ENCODE data around the gene CCDC175.

- no peak for TF ChIP-seq POLR2A (IDR thresholded peaks at IDR 0.05)
- peak; percentile 32 for TF ChIP-seq POLR2AphosphoS5 (IDR thresholded peaks at IDR 0.05)
These were observed 93.9 kb downstream of the CCDC175 start for GRCh38 chr14:59482541-59483331.

Data from gastroesophageal sphincter (tissue), 2 donors.